Right lobe of liver (tissue), 4 donors: ENCODE measurements around the gene SEPTIN2.

ENCODE experiments used
- CTCF ChIP-seq, 4 donors: fragments of 200-600 bp in 3 of 4; fragments of 450-650 bp in 1 of 4; IDR thresholded peaks; one replicate each; pipeline versions ENCODE4 v1.5.1 to v1.8.0; 2016 to 2022; ENCODE audit warnings: antibody characterized with exemption in 4 of 4, mild to moderate bottlenecking in 2 of 4
- POLR2A ChIP-seq: fragments of 450-650 bp; IDR thresholded peaks from one replicate; pipeline ENCODE4 v1.6.1; 2017; ENCODE audit warnings: antibody characterized with exemption, mild to moderate bottlenecking
- donor health status: DM: no; HTN: no; CAD: no.
- donor health status: DM: no; HTN: no; CAD: no.
- donor health status: DM: no; HTN: yes; CAD: no.

DNA sequence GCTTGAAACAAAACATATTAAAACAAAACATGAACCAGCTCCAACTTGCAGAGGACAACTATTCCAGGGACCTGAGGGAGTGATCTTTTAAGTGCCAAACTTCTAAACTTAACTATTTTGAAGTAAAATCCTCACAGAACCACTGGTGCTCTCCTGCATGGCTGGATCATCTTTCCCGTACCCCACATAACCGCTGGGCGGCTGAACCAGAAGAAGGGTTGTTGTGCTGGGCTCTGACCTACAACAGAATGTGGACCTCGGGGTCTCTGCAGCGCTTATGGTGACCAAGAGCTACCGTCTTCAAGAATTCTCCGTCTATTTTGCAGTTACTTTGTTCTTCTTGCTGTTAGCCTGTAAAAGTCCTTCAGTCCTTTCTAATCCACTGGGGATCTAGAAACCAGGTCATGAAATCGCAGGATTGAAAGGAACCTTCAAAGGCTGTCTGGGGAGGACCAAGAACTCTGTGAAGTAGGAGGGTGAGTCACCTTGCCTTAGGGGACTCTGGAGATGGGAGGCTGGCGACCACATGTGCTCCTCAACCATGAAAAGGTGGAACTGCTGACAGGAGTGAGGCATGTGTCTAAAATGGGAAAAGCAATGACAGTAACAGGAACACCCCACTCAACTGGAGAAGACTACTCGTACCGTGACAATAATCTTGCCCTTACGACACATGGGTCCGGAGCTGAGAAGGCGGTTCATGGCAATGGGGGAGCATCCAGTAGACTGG is 46.8 kb upstream of the SEPTIN2 start:
- TF ChIP-seq CTCF (IDR thresholded peaks at IDR 0.05) (no peak), POLR2A (no peak)
